HG02588 (cell line): ENCODE results near the gene OR2H1.

ENCODE experiments used
- ATAC-seq: cut with Tn5 transposase; IDR thresholded peaks from one replicate; pipeline ENCODE4 v1.9.1; 2021; ENCODE audit warnings: mild to moderate bottlenecking, moderate library complexity; ENCODE audit not compliant: unreplicated experiment

The OR2H1 gene

GRCh38 chr6:29509711-29510110 is 52.8 kb downstream of the OR2H1 start:
- no peak for ATAC-seq

- no peak for ATAC-seq
Observed at GRCh38 chr6:29510202-29510601, 53.2 kb downstream of the OR2H1 start.

- no peak for ATAC-seq
Observed at GRCh38 chr6:29510746-29511300, 53.9 kb downstream of the OR2H1 start.
